NCI-H2227 (cell line): ENCODE data around the gene SORT1.
A peak's percentile ranks its signal among the peaks of the same experiment; 100 is the strongest.
"Not testable (repeated sequence)": the region's sequence is repeated elsewhere in the genome, so short reads cannot be mapped to it uniquely, and the experiment has no call there.

Experiments
- DNase-seq: peaks from one replicate; lab custom pipeline; 2025; ENCODE audit not compliant: unreplicated experiment; lab: John Stamatoyannopoulos, UW

SORT1 gene

DNA sequence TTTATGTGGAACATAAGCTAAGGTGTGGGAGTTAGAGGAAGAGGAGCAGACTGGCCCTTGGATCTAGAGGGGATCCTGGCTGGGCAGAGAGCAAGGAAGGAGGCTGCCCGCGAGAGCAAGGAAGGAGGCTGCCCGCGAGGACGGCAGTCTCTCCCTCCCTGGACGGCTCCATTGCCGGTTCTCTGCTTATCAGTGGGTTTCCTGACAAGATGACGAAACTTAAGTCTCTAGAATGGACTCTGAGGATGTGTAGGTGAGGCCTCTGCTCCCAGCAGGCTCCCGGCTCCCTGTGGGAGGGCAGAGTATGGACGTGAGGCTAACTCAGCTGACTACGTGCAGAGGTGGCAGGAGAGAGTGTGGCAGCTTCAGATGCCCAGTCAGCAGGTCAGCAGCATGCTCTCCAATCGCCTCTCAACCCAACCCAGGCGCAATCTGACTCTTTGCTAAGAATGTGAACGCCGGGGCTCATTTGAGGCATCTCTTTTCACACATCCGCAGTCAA lies 97.0 kb downstream of the SORT1 start:
- DNase-seq: no peak

DNA sequence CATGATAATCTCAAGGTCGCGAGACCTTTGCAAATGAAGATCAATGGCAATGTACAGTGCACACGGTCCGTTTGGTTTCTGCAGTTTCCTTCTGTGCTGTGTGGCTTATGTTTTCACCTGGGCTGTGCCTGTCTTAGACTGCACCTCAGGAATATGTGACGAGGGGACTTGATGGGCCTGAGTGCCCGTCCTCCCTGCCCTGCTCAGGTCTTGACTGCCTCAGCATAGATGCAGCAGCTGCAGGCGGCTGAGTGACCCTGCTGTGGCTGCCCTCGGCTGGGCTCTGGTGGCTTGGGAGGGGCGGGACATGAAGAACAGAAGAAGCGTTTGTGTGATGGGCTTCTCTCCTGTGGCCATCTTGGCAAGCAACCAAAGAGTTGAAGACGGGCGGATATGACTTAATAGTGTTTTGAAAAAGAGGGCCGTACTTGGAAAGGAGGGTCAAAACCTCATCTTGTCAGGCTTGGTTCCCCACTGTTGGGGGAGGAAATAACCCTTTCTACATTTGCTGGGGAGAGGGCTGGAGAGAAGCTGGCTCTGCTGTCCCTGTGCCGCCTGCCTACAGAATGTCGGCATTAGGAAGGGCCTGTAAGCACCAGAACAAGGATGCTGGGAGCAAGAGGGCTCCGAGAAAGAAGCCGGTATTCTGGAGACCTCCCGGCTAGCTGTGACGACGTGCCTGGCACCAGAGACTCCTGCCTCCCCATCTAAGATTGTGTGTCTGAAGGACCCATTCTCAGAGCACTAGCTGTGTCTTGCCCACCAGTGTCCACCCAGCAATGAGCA lies 98.0 kb downstream of the SORT1 start:
- peak; percentile 21 for DNase-seq

DNA sequence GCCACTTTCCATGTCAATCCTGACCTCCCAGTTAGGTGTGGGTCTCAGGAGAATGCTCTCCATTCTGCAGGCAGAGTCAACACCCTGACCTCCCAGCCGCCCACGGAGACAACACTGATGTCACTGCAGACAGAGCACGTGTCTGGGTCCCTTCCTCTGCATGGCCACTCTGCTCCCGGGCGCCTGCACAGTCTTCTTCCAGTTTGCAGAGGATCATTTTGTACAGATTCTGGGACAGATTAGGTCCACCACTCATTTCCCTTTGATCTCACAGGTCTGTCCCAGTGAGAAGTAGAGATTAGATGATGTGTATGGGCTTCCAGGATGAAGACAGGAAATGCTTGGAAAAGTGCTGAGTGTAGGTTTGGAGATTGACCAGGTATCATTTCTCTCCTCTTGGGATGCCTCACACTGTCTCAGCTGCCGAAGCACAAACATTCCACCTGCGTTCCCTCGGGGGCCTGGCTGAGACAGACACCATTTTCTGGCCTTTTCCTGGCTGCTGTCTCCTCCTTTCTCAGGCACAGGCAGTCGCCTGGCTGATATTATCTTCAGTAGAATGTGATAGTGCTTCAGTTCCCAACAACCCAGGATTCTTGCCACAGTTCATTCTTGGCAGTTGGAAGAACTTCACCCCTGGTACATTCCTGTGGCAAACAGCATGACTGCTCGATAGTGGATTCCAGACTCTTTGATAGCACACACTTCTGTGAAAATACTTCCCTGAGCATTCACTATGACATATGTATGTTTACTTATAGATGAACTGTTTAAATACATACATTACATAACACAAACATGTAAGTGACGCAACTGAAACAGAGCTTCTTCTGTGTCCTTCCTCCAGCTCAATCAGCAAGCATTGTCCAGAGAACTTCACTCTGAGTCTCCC lies 98.8 kb downstream of the SORT1 start:
- DNase-seq: no peak

DNA sequence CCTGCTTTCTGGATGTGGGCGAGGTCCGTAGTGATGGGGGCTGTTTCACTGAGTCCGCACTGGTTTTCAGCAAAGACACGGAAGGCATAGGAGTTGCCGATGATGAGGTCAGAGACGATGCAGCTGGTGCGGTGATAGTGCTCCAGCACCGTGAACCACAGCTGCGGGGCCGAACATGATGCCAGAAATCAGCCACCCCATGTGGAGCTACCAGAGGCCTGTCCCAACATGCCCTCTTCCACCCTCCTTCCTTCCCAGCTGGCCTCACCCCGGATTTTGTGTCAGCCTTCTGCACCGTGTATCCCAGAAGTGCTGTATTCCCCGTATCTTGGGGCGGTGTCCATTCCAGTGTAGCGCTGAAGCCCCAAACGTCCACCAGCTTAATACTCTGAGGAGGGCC lies 100.9 kb downstream of the SORT1 start:
- DNase-seq: no peak

DNA sequence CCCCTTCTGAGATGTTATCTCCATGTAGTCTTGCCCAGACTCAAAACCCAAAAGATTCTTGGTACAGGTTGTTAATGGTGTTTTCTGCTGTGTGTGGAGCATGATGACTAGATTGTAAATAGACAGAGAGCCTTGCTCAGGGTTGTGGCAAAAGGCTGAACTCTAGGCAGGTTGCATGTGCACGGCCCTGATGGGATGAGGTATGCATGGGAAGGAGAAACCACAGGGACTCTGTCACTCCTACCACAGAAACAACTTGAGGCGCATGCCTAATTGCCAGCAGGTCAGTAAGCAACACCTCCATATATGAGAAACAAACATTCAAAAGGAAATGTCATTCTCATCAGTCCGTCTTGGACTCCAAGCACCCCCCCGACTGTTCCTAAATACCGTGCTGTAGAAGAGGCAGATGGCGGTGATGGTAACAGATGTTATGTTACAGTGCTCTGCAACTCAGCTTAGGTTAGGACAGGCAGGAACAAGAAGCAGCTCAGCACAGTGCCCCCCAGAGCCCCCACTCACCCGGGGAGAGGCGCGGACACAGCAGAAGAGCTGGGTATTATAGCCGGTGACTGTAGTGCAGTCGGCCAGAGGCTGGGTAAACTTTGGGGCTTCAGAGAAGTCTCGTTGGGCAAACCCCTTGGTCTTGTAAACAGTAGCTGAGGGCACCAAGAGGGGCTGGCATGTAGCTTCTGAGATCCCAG lies 101.9 kb downstream of the SORT1 start:
- DNase-seq: no peak

DNA sequence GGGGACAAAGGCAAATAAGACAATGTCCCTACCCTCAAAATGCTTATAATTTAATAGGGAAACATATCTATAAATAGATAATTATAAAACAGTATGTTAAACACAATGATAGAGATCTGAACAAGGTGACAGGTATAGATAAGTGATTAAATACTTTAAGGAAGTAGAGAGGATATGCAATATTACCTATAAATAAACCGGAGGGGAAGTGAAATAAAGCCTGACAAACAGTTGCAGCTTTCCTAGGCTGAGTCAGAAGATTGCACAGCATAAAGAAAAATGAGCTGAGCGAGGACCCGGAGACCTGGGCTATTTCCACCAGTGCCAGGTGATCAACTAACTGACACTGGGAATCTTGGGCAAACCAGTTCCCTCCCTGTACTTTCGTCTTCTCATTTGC lies 103.2 kb downstream of the SORT1 start:
- no peak for DNase-seq

DNA sequence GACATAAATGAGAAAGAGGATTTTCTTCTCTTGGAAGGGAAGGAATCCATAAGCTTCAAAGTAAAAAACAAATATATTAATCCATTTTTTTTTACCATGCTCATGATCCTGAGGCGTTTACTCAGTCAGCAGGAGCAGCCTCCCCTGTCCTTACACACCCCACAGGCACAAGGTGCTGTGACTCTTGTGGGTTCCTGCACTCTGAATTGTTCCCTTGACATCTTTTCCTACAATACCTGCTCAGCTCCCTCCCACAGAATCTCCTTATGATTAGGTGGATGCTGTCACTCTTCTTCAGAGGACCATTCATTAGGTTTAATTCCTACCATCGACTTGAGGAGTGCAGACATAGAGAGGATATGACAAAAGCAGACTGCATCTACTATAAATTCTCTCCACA lies 104.7 kb downstream of the SORT1 start:
- no peak for DNase-seq

DNA sequence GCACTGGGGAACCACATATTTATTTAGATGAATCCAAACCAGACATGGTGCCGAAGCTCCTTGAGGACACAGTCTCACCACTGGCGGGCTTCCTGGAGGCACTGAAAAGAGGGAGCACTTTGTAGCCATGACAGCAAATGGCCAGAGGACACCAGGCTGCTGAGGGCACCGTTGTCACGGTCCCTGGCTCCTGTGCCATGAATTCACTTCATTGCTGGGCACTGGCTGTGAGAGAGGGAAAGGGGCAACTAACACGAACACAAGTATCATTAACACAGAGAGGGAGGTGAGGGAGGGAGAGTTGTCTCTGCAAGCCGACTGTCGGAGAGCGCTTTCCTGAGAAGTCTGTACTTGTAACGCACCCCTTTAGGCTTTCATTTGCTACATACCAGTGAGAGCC lies 105.4 kb downstream of the SORT1 start:
- no peak for DNase-seq

DNA sequence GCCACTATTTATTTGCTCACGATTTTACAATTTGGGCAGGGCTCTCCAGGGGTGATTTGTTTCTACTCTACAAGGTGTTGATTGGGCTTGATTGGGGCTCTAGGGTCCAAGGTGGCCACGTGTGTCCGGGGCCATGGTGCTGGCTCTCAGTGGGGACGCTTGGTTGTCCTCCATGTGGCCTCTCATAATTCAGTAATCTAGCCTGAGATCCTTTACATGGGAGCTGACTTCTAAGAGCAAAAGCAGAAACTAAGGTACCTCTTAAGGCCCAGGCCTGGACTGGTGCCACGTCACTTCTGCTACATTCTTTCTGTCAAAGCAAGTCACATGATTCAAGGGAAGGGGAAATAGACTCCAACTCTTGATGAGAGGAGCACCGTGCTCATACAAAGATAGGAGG lies 106.7 kb downstream of the SORT1 start:
- DNase-seq: no peak

DNA sequence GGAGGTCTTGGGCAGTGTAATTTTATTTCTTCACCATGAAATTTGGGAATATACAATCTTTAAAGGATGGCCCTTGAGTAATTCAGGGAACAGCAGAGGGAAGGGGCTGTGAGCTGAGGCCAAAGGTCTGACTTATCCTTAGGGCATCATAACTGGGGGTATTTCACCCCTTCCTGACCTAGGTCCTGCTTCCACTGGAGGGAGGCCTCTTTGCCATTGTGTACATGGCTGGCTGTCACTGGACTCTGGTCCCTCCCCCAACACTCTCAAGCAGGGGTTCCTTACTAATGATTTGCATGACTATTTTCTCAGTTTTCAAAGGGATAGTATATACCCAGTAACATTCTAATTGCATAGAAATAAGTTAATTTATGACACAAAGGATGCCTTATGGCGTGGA lies 107.6 kb downstream of the SORT1 start:
- no peak for DNase-seq

DNA sequence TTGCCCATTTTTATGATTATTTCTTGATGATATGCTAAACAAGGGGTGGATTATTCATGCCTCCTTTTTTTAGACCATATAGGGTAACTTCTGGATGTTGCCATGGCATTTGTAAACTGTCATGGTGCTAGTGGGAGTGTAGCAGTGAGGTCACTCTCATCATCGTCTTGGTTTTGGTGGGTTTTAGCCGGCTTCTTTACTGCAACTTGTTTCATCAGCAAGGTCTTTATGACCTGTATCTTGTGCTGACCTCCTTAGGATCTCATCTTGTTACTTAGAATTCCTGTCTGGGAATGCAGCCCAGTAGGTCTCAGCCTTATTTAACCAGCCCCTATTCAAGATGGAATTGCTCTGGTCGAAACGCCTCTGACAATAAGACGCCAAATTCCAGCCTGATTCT lies 111.0 kb downstream of the SORT1 start:
- DNase-seq: not testable (repeated sequence)

DNA sequence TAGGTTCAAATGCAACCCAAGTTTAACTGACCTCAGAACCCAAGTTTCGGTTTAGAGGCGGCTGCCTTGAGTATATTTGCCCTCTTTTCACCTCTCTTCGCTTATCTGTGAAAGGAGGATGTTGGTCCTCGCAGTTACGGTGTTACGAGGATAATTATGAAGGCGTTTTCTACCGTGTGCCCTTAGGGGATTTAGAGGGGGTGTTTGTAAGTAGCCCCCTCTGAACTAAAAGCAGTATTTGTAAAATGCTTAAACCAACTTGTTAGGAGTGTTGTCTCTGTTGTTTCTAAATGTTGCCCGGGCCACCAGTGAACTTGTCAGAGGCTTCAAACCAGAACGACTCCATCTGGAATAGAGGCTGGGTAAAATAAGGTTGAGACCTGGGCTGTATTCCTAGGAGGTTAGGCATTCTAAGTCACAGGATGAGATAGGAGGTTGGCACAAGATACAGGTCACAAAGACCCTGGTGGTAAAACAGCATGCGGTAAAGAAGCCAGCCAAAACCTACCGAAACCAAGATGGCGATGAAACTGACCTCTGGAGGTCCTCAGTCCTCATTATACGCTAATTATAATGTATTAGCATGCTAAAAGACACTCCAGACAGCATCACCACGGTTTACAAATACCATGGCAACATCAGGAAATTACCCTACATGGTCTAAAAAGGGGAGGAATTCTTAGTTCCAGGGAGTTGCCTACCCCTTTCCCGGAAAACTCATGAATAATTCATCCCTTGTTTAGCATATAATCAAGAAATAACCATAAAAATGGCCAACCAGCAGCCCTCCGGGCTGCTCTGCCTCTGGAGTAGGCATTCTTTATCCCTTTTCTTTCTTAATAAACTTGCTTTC lies 113.7 kb downstream of the SORT1 start:
- peak; percentile 28 for DNase-seq

DNA sequence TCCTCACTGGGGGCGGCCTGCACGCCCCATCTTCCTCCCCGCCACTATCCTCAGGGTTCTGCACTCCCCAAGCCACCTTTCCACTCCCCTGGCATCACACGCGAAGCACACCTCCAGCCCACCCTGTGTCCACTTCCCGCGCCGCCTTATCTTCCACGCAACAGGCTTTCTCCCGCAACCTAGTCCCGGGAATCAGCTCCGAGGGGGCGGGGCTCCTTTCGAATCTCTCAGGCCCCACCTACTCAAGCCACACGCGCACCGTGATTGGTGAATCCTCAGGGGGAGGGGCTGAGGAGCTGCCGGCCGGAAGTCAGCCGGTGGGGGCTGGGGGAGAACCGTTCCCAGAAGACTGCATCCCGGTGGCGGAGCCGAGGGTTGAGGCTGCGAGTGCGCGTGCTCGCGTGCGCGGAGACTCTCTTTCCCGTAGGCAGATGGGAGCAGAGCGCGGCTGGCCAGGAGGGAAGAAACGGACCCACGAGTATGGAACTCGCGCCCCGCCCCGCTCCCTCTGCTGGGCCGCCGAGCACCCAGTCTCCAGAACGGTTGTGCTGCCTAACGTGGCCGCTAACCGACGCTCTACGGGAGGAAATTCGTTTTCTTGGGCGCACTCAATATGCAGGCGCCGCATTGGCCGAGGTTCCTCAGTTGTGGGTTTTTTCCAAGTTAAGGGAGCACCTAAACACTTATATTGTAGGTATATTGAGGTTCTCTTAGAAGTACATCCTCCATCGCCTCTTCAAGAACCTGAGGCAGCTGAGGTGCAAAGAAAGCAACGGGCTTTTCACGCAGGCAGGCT lies 114.6 kb downstream of the SORT1 start, which contains the start of gene PSRC1:
TSS of gene PSRC1 (minus strand) at position 194 of the 796 bp plus-strand sequence.
- DNase-seq: peak; percentile 98

DNA sequence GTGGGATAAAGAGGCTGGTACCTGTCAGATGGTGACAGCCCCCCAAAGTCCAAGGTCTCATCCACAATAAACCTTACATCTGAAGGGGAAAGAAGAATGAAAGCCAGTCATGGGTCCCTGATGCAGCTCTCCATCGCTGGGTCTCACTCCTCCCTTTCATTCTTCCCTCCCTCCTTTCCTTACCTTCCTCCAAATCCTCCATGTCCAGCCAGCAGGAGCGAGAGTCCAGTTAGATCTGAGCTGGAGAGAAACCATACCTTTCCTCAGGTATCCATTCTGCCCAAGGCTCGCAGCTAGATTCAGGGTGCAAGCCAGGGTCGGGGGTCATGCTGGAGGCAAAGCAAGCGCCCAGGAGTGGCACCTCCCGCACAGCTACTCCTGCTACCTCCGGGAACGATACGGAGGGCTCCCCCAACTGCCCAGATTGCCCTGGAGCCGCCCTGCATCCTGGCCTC lies 115.2 kb downstream of the SORT1 start:
- no peak for DNase-seq

DNA sequence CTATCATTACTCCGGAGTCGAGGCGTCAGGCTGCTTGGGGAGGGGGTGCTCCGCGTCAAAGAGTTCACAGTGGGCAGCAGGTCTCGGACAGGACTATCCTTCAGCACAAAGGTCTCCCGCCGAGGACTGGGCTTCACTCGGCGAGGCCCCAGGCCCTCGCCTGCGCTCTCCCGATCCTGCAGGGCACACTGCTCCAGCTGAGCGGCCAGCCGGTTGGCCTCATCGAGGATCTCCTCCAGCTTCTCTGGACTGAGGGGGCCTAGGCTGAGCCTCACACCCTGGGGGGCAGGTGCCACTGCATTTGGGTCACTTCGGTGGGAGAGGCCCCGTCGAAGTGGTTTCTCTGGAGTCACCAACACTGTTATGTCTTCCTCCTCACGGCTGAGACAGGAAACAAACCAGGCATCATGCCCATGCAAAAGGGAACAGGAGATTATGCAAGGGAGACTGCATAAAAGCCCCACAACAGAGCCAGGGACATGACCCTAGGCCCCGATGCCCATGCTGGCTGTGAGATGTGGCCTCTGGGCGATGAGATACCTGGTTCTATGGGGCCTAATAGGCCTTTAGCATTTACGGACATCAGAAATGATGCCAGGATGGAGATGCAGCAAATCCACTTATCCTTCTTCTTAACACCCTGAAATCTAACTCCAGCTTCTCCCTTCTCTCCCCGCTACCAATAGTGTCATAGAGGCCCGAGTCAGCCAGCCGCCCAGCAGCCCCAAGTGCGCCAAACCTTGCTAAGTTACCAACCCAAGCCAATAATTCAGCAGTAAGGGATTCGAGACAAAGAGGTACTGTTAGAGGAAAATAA lies 115.8 kb downstream of the SORT1 start:
- DNase-seq: no peak

DNA sequence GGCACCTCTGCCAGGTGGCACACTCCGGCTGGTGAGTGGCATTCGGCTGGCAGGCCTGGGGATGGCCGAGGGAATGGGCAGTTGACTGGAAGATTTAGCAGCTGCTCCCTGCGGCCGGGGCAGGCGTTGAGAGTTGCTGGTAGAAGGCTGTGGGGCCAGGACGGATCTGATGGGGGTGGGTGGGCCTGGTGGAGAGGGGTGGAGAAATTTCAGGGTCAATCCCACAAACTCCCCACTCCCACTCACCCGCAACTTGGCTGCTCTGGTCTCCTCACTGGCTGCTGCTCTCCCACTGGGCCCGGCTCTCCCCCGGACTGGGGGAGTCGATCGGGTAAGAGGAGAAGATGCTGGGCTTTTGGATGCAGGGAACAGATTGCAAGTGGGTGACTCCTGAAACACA lies 116.9 kb downstream of the SORT1 start:
- DNase-seq: no peak

DNA sequence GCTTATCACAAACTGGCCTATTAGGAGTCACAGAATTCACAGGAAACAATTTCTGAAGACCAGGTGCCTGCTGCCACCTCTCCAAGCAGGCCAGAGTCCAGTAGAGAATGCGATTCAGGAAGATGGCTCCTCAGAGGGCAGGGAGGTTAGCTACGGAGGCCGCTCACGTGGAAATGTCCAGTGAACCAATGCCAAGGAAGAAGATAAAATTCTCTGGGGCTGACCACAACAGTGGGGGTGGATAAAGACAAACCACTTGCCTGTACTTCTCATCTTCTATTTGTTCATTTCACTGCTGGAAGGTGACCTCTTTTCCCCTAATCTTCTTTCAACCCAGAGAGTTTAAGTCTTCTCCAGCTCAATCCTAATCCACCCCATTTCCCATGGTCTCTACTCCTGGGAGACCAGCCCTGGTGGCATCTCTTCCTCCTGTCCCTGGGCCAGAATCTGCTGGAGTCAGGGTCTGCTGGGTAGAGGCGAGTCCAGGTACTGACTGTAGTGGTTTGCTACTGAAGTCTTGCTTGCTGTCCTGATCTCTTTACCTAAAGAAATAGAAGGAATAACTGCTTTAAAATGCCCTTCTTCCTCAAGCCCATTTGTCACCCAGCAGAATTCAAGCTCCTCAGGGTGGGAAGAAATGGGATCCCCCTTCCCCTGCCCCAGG lies 118.0 kb downstream of the SORT1 start:
- no peak for DNase-seq
